Measurements from ENCODE around the gene SINHCAF. TPM values are rescaled to one million over a fixed set of nuclear protein-coding genes. Genes with fewer than 3 reads are reported as not detected.
A peak's percentile ranks its signal among the peaks of the same experiment; 100 is the strongest.
"Not testable (repeated sequence)": the region's sequence is repeated elsewhere in the genome, so short reads cannot be mapped to it uniquely, and the experiment has no call there.

SINHCAF gene
- total RNA-seq (10 to 100 TPM in 8 of 9 donors, 1 to 10 TPM in 1; 4.9 to 23.8 (median 13.9) TPM), polyA plus RNA-seq (10 to 100 TPM in 1 of 2 donors, 1 to 10 TPM in 1; 4.0 to 12.8 TPM)
- long read RNA-seq, donor 1, partial matches to known transcripts: 0 of 5 reads
- long read RNA-seq, donor 1, other reads (novel, unspliced or antisense): 3 of 5 reads
- long read RNA-seq, donor 2, transcript SINHCAF-201 (6 exons, 3,163 nt): minor isoform, 5 of 17 reads
- long read RNA-seq, donor 2, transcript SINHCAF-203 (6 exons, 1,555 nt): major isoform, 9 of 17 reads
- long read RNA-seq, donor 2, partial matches to known transcripts: 1 of 17 reads
- long read RNA-seq, donor 2, other reads (novel, unspliced or antisense): 2 of 17 reads
- long read RNA-seq, donor 3, transcript SINHCAF-203 (6 exons, 1,555 nt): major isoform, 5 of 11 reads
- long read RNA-seq, donor 3, partial matches to known transcripts: 0 of 11 reads
- long read RNA-seq, donor 3, other reads (novel, unspliced or antisense): 3 of 11 reads

GRCh38 chr12:31325877-31326631 is at the start of gene SINHCAF:
SINHCAF (minus strand) TSS chr12:31326150; CDS start chr12:31298204, 27,946 bp downstream.
- no peak for TF ChIP-seq CTCF (IDR thresholded peaks at IDR 0.05)
- TF ChIP-seq POLR2A (IDR thresholded peaks at IDR 0.05): peak; percentile 62 to 94
- peak; percentile 91 to 96 (median 94) for ATAC-seq
- Histone ChIP-seq H3K27me3 (no peaks in the 10 kb centered on the region), H3K27ac (peak within 1 kb of the TSS; percentile 20 to 93 (median 74)), H3K4me1 (peaks cover 0 to 35% (median 6%) of the 10 kb centered on the region in 12 donors), H3K4me3 (peak within 1 kb of the TSS; percentile 58 to 92 (median 76)), H3K36me3 (no peaks in the 10 kb centered on the region), H3K9me3 (no peaks in the 10 kb centered on the region)
- WGBS, 4 donors: 0 to 1% (median 0%) methylated on average over 34 to 55 of the region's 55 CpGs
- intact Hi-C loops (cut with DNase I): loop anchor here in 1 of 10 donors (5.0 kb wide), 1 partner anchor 266 kb away; the partner anchor contains the start of gene DENND5B
- DNase-seq: peak; percentile 100

GRCh38 chr12:31375422-31375821 is 49.5 kb upstream of the SINHCAF start:
- DNase-seq; H3K4me1 ChIP-seq; H3K9me3 ChIP-seq; intact Hi-C loops (cut with DNase I); ATAC-seq; H3K27me3 ChIP-seq; H3K27ac ChIP-seq; H3K4me3 ChIP-seq; H3K36me3 ChIP-seq: not testable (repeated sequence)
- WGBS, 4 donors: 83 to 89% (median 87%) methylated on average over 6 of the region's 6 CpGs

GRCh38 chr12:31371256-31371620 is 45.3 kb upstream of the SINHCAF start:
- Histone ChIP-seq H3K36me3 (no peaks in the 10 kb centered on the region), H3K27me3 (no peaks in the 10 kb centered on the region), H3K4me1 (peaks cover 0 to 20% (median 8%) of the 10 kb centered on the region in 12 donors), H3K27ac (no peak overlapping the region), H3K9me3 (no peaks in the 10 kb centered on the region), H3K4me3 (no peak overlapping the region)
- DNase-seq: no peak
- no peak for ATAC-seq
- intact Hi-C loops (cut with DNase I): no loop called here
- TF ChIP-seq CTCF (IDR thresholded peaks at IDR 0.05) (no peak), POLR2A (IDR thresholded peaks at IDR 0.05) (no peak)
- WGBS, 4 donors: 95 to 98% (median 97%) methylated on average over 2 of the region's 2 CpGs

- Histone ChIP-seq H3K9me3 (no peaks in the 10 kb centered on the region), H3K4me1 (peaks cover 0 to 20% (median 8%) of the 10 kb centered on the region in 12 donors), H3K27ac (peak overlapping the region in 1 of 12 donors; percentile 17), H3K4me3 (peak overlapping the region in 10 of 12 donors; percentile 33 to 52 (median 41)), H3K36me3 (no peaks in the 10 kb centered on the region), H3K27me3 (no peaks in the 10 kb centered on the region)
- DNase-seq (no peak), ATAC-seq (peak in 2 of 4 donors; percentile 14 to 46)
- intact Hi-C loops (cut with DNase I): no loop called here
- TF ChIP-seq POLR2A (IDR thresholded peaks at IDR 0.05) (no peak), CTCF (IDR thresholded peaks at IDR 0.05) (no peak)
- 55 to 65% (median 57%) methylated on average over 10 of the region's 10 CpGs for WGBS, 4 donors
These were observed 44.7 kb upstream of the SINHCAF start for GRCh38 chr12:31370531-31371255.
